ENCODE data around the gene DENND11.
A peak's percentile ranks its signal among the peaks of the same experiment; 100 is the strongest.
"Not testable (repeated sequence)": the region's sequence is repeated elsewhere in the genome, so short reads cannot be mapped to it uniquely, and the experiment has no call there.

The DENND11 gene

GRCh38 chr7:141706239-141707064 lies 4.5 kb upstream of the DENND11 start:
- DNase-seq (ENCODE audit: low read depth): no peak

GRCh38 chr7:141704741-141705140 lies 2.8 kb upstream of the DENND11 start:
- no peak for DNase-seq (ENCODE audit: low read depth)

GRCh38 chr7:141704112-141704511 lies 2.1 kb upstream of the DENND11 start:
- no peak for DNase-seq (ENCODE audit: low read depth)

GRCh38 chr7:141702892-141703291 lies 926 bp upstream of the DENND11 start:
- DNase-seq (ENCODE audit: low read depth): no peak

- peak; percentile 55 for DNase-seq (ENCODE audit: low read depth)
Observed at GRCh38 chr7:141701489-141702046, 398 bp downstream of the DENND11 start.

- DNase-seq (ENCODE audit: low read depth): no peak
Observed at GRCh38 chr7:141700848-141701371, 1.1 kb downstream of the DENND11 start.

- DNase-seq (ENCODE audit: low read depth): no peak
Observed at GRCh38 chr7:141700296-141700847, 1.6 kb downstream of the DENND11 start.

GRCh38 chr7:141699860-141700259 lies 2.1 kb downstream of the DENND11 start:
- no peak for DNase-seq (ENCODE audit: low read depth)

- no peak for DNase-seq (ENCODE audit: low read depth)
Observed at GRCh38 chr7:141698247-141699015, 3.5 kb downstream of the DENND11 start.

GRCh38 chr7:141697211-141697871 lies 4.6 kb downstream of the DENND11 start:
- no peak for DNase-seq (ENCODE audit: low read depth)

- no peak for DNase-seq (ENCODE audit: low read depth)
Observed at GRCh38 chr7:141696348-141696747, 5.6 kb downstream of the DENND11 start.

GRCh38 chr7:141695803-141696289 lies 6.1 kb downstream of the DENND11 start:
- no peak for DNase-seq (ENCODE audit: low read depth)

GRCh38 chr7:141693082-141693481 lies 8.9 kb downstream of the DENND11 start:
- no peak for DNase-seq (ENCODE audit: low read depth)

- no peak for DNase-seq (ENCODE audit: low read depth)
Observed at GRCh38 chr7:141691961-141692360, 10.0 kb downstream of the DENND11 start.

- DNase-seq (ENCODE audit: low read depth): no peak
Observed at GRCh38 chr7:141691540-141691939, 10.4 kb downstream of the DENND11 start.

GRCh38 chr7:141689072-141689825 lies 12.7 kb downstream of the DENND11 start:
- not testable (repeated sequence) for DNase-seq (ENCODE audit: low read depth)

GRCh38 chr7:141688043-141688442 lies 13.9 kb downstream of the DENND11 start:
- no peak for DNase-seq (ENCODE audit: low read depth)

- DNase-seq (ENCODE audit: low read depth): no peak
Observed at GRCh38 chr7:141686670-141687069, 15.3 kb downstream of the DENND11 start.

GRCh38 chr7:141686074-141686473 lies 15.9 kb downstream of the DENND11 start:
- DNase-seq (ENCODE audit: low read depth): no peak

- DNase-seq (ENCODE audit: low read depth): no peak
Observed at GRCh38 chr7:141685285-141686023, 16.5 kb downstream of the DENND11 start.
